Measurements from ENCODE around the gene DOCK7. TPM values are rescaled to one million over a fixed set of nuclear protein-coding genes. Genes with fewer than 3 reads are reported as not detected.

Gene DOCK7
- total RNA-seq, 2 donors from 2014 or later, result 31.6 to 32.0 TPM

DNA sequence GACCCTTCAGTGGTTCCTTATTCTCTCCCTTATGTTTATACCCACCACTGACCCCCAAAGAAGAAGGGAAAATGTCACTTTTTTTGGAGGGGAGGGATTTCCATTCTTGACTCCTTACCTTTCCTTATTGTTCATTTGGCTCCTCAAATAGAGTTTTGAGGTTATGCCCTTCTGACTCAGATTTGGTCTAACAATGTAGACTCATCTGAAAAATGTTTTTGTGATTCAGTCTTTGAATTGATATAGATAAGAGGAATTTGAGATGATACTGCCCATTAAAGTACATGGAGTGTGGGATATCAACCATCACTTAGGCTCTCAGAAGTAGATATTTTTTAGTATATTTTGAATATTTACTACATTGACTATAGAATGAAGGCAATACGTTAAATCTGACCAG is 235.2 kb downstream of the DOCK7 start:
- H3K27ac ChIP-seq, result no peak overlapping the region
- 88 to 96% methylated on average over 1 of the region's 1 CpG for WGBS, 2 donors
- no peak overlapping the region for H3K4me3 ChIP-seq
- no peak for ATAC-seq
- H3K4me1 ChIP-seq, result no peaks in the 10 kb centered on the region
- no peak for DNase-seq
- H3K36me3 ChIP-seq (replicated peaks in 1 of 2; ENCODE audit: insufficient read depth in 1 of 2, low read depth in 2 of 2), result peaks cover 11 to 14% of the 10 kb centered on the region in 2 donors
- H3K27me3 ChIP-seq, result no peaks in the 10 kb centered on the region
- TF ChIP-seq POLR2A (IDR thresholded peaks at IDR 0.05), result no peak
- no peaks in the 10 kb centered on the region for H3K9me3 ChIP-seq
- intact Hi-C loops (cut with DNase I), result no loop called here

DNA sequence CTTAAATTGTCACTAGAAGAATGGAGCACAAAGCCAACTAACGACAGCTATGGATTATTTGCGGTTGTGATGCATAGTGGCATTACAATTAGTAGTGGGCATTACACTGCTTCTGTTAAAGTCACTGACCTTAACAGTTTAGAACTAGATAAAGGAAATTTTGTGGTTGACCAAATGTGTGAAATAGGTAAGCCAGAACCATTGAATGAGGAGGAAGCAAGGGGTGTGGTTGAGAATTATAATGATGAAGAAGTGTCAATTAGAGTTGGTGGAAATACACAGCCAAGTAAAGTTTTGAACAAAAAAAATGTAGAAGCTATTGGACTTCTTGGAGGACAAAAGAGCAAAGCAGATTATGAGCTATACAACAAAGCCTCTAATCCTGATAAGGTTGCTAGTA is 237.9 kb downstream of the DOCK7 start:
- H3K4me1 ChIP-seq, result no peaks in the 10 kb centered on the region
- H3K36me3 ChIP-seq (replicated peaks in 1 of 2; ENCODE audit: insufficient read depth in 1 of 2, low read depth in 2 of 2), result peaks cover 11 to 19% of the 10 kb centered on the region in 2 donors
- H3K27ac ChIP-seq, result no peak overlapping the region
- DNase-seq, result no peak
- intact Hi-C loops (cut with DNase I), result no loop called here
- WGBS, 2 donors, result 75 to 83% methylated on average over 2 of the region's 2 CpGs
- no peaks in the 10 kb centered on the region for H3K27me3 ChIP-seq
- no peak overlapping the region for H3K4me3 ChIP-seq
- H3K9me3 ChIP-seq, result no peaks in the 10 kb centered on the region
- ATAC-seq, result no peak
- TF ChIP-seq, protein P1, sequence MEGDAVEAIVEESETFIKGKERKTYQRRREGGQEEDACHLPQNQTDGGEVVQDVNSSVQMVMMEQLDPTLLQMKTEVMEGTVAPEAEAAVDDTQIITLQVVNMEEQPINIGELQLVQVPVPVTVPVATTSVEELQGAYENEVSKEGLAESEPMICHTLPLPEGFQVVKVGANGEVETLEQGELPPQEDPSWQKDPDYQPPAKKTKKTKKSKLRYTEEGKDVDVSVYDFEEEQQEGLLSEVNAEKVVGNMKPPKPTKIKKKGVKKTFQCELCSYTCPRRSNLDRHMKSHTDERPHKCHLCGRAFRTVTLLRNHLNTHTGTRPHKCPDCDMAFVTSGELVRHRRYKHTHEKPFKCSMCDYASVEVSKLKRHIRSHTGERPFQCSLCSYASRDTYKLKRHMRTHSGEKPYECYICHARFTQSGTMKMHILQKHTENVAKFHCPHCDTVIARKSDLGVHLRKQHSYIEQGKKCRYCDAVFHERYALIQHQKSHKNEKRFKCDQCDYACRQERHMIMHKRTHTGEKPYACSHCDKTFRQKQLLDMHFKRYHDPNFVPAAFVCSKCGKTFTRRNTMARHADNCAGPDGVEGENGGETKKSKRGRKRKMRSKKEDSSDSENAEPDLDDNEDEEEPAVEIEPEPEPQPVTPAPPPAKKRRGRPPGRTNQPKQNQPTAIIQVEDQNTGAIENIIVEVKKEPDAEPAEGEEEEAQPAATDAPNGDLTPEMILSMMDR (IDR thresholded peaks at IDR 0.05), result no peak
- TF ChIP-seq POLR2A (IDR thresholded peaks at IDR 0.05), result no peak

DNA sequence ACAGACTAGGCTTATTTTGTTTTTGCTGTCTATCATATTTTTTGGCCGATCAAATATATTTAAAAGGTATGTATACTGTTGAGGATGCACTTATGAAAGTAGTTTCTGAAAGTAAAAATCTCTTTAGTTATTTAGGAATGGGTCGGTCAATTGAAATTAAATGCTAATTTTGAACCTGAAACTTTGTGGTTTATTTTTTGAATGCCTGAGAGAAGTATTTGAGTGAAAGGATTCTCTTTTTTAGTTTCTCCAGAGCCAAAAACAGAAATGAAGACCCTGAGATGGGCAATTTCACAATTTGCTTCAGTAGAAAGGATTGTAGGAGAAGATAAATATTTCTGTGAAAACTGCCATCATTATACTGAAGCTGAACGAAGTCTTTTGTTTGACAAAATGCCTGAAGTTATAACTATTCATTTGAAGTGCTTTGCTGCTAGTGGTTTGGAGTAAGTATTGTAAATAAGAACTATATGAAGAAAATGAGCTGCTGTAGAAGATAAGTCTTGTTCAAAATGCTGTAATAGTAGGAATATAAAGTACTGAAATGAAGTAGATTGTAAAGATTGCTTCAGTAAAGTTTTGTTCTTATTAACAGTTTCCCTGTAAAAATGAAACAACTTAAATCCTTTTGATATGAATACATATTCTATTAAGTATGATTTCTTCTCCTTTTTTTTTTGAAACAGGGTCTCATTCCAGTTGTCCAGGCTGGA is 239.8 kb downstream of the DOCK7 start:
- intact Hi-C loops (cut with DNase I), result no loop called here
- Histone ChIP-seq H3K36me3 (replicated peaks in 1 of 2; ENCODE audit: insufficient read depth in 1 of 2, low read depth in 2 of 2) (peaks cover 6 to 17% of the 10 kb centered on the region in 2 donors), H3K9me3 (no peaks in the 10 kb centered on the region), H3K27ac (no peak overlapping the region), H3K4me3 (no peak overlapping the region), H3K27me3 (no peaks in the 10 kb centered on the region), H3K4me1 (no peaks in the 10 kb centered on the region)
- DNase-seq, result no peak
- no peak for TF ChIP-seq POLR2A (IDR thresholded peaks at IDR 0.05)
- TF ChIP-seq, protein P1 (IDR thresholded peaks at IDR 0.05), result no peak
- 88% methylated on average over 3 of the region's 3 CpGs for WGBS, 2 donors
- no peak for ATAC-seq

DNA sequence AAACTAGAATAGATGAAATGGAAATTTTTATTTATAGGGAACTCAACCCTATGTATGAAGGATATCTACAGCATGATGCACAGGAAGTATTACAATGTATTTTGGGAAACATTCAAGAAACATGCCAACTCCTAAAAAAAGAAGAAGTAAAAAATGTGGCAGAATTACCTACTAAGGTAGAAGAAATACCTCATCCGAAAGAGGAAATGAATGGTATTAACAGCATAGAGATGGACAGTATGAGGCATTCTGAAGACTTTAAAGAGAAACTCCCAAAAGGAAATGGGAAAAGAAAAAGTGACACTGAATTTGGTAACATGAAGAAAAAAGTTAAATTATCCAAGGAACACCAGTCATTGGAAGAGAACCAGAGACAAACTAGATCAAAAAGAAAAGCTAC is 243.5 kb downstream of the DOCK7 start:
- no peaks in the 10 kb centered on the region for H3K27me3 ChIP-seq
- intact Hi-C loops (cut with DNase I), result no loop called here
- H3K4me3 ChIP-seq, result no peak overlapping the region
- WGBS, 2 donors, result 81 to 92% methylated on average over 1 of the region's 1 CpG
- DNase-seq (no peak), ATAC-seq (no peak)
- H3K27ac ChIP-seq, result no peak overlapping the region
- H3K36me3 ChIP-seq (replicated peaks in 1 of 2; ENCODE audit: insufficient read depth in 1 of 2, low read depth in 2 of 2), result peaks cover 6 to 19% of the 10 kb centered on the region in 2 donors
- TF ChIP-seq, protein P1 (IDR thresholded peaks at IDR 0.05), result no peak
- peaks cover 9% of the 10 kb centered on the region for H3K4me1 ChIP-seq
- no peaks in the 10 kb centered on the region for H3K9me3 ChIP-seq

DNA sequence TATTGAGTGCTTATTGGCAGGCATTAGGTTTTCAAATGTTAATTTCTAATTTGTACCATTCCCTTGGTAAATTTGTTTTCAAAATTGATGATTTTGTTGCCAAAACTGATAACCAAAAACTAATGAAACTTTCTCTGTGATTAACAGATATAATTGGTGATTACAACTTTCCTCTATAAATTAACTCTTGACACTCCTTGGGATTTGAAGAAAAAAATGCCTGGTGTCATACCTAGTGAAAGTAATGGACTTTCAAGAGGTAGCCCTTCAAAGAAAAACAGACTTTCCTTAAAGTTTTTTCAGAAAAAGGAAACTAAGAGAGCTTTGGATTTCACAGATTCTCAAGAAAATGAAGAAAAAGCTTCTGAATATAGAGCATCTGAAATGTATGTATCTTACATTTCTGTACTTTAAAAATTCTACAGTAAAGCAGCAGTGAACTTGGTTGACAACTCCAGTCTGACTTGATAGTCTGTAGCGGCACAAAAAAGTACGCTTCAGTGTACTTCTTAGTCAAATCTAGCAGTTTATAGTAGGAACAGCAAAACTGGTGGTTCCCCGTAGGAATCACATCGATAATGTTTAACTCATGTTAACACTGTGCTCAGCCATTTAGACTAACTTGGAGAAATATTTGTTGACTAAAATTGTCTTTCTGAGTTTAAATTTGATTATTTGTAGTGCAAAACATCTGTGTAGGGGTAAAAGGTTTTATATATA is 248.4 kb downstream of the DOCK7 start:
- TF ChIP-seq, protein P1 (IDR thresholded peaks at IDR 0.05), result peak in 1 of 7 experiments; percentile 3
- TF ChIP-seq POLR2A (IDR thresholded peaks at IDR 0.05), result no peak
- no peak overlapping the region for H3K4me3 ChIP-seq
- H3K27ac ChIP-seq, result no peak overlapping the region
- H3K36me3 ChIP-seq (replicated peaks in 1 of 2; ENCODE audit: insufficient read depth in 1 of 2, low read depth in 2 of 2), result peaks cover 0 to 5% of the 10 kb centered on the region in 2 donors
- no peak for DNase-seq
- H3K9me3 ChIP-seq, result no peaks in the 10 kb centered on the region
- intact Hi-C loops (cut with DNase I), result no loop called here
- no peaks in the 10 kb centered on the region for H3K27me3 ChIP-seq
- WGBS, 2 donors, result 31 to 34% methylated on average over 4 of the region's 4 CpGs
- peaks cover 29% of the 10 kb centered on the region for H3K4me1 ChIP-seq
- no peak for ATAC-seq

All from body of pancreas (tissue), 4 donors.